NT2/D1 (cell line): ENCODE measurements around the gene GPX5.

Experiments
- DNase-seq: peaks from one replicate; pipeline ENCODE4 v3.0.0-alpha.2; 2011; ENCODE audit warnings: low read depth, low spot score
- H3K27me3 ChIP-seq: 2 replicates; pipeline ENCODE4 v1.6.0; 2011; ENCODE audit warnings: mild to moderate bottlenecking; ENCODE audit not compliant: insufficient read length, insufficient read depth
- H3K36me3 ChIP-seq: 2 replicates; pipeline ENCODE4 v1.6.1; 2011; ENCODE audit warnings: mild to moderate bottlenecking, low read length, mixed read lengths; ENCODE audit not compliant: insufficient read depth, insufficient read length
- H3K4me1 ChIP-seq: 2 replicates; pipeline ENCODE4 v1.5.1; 2011; ENCODE audit not compliant: insufficient read depth, insufficient read length
- H3K4me3 ChIP-seq: 2 replicates; pipeline ENCODE4 v1.5.1; 2011; ENCODE audit warnings: low read depth; ENCODE audit not compliant: insufficient read length
- H3K9ac ChIP-seq: 2 replicates; pipeline ENCODE4 v1.6.0; 2011; ENCODE audit warnings: low read depth; ENCODE audit not compliant: insufficient read length
- H3K9me3 ChIP-seq: 2 replicates; pipeline ENCODE4 v1.5.1; 2011; ENCODE audit warnings: mild to moderate bottlenecking, low read length; ENCODE audit not compliant: insufficient read depth
- SUZ12 ChIP-seq: IDR thresholded peaks from 2 replicates; pipeline ENCODE4 v1.6.1; 2011; ENCODE audit not compliant: insufficient read length, insufficient read depth; ENCODE audit errors: extremely low read depth
- YY1 ChIP-seq: IDR thresholded peaks from 2 replicates; pipeline ENCODE4 v1.6.1; 2011; ENCODE audit not compliant: insufficient read length, insufficient read depth
- ZNF274 ChIP-seq: IDR thresholded peaks from 2 replicates; pipeline ENCODE4 v1.6.1; 2011; ENCODE audit warnings: mild to moderate bottlenecking, low read depth, low read length

The GPX5 gene

GRCh38 chr6:28525496-28526039 lies at the start of gene GPX5:
GPX5 (plus strand) TSS chr6:28525881; CDS start chr6:28526014, 133 bp downstream.
- Histone ChIP-seq H3K36me3 (no peaks in the 10 kb centered on the region), H3K4me3 (no peak within 1 kb of the TSS), H3K9me3 (no peaks in the 10 kb centered on the region), H3K9ac (no peak within 1 kb of the TSS), H3K27me3 (no peaks in the 10 kb centered on the region), H3K4me1 (peaks cover 2% of the 10 kb centered on the region)
- DNase-seq = no peak
- TF ChIP-seq YY1 (no peak), SUZ12 (no peak), ZNF274 (no peak)

GRCh38 chr6:28478518-28478917 lies 47.2 kb upstream of the GPX5 start:
- TF ChIP-seq SUZ12 (no peak), ZNF274 (no peak), YY1 (no peak)
- Histone ChIP-seq H3K4me3 (no peak overlapping the region), H3K27me3 (no peaks in the 10 kb centered on the region), H3K36me3 (no peaks in the 10 kb centered on the region), H3K4me1 (no peaks in the 10 kb centered on the region), H3K9ac (no peak overlapping the region), H3K9me3 (no peaks in the 10 kb centered on the region)
- DNase-seq = no peak

- Histone ChIP-seq H3K9me3 (no peaks in the 10 kb centered on the region), H3K9ac (no peak overlapping the region), H3K27me3 (no peaks in the 10 kb centered on the region), H3K4me3 (no peak overlapping the region), H3K36me3 (no peaks in the 10 kb centered on the region), H3K4me1 (no peaks in the 10 kb centered on the region)
- no peak for DNase-seq
- TF ChIP-seq YY1 (no peak), SUZ12 (no peak), ZNF274 (no peak)
Measured at GRCh38 chr6:28480253-28480932, 45.3 kb upstream of the GPX5 start.

GRCh38 chr6:28485482-28485881 lies 40.2 kb upstream of the GPX5 start:
- DNase-seq = no peak
- Histone ChIP-seq H3K36me3 (no peaks in the 10 kb centered on the region), H3K9me3 (no peaks in the 10 kb centered on the region), H3K27me3 (no peaks in the 10 kb centered on the region), H3K9ac (no peak overlapping the region), H3K4me3 (no peak overlapping the region), H3K4me1 (no peaks in the 10 kb centered on the region)
- TF ChIP-seq ZNF274 (no peak), SUZ12 (no peak), YY1 (no peak)

GRCh38 chr6:28486533-28486932 lies 39.1 kb upstream of the GPX5 start:
- no peaks in the 10 kb centered on the region for H3K9me3 ChIP-seq
- TF ChIP-seq SUZ12 (no peak), YY1 (no peak), ZNF274 (no peak)
- H3K9ac ChIP-seq = no peak overlapping the region
- no peaks in the 10 kb centered on the region for H3K27me3 ChIP-seq
- DNase-seq = no peak
- no peaks in the 10 kb centered on the region for H3K4me1 ChIP-seq
- no peak overlapping the region for H3K4me3 ChIP-seq
- no peaks in the 10 kb centered on the region for H3K36me3 ChIP-seq

GRCh38 chr6:28486988-28487742 lies 38.5 kb upstream of the GPX5 start:
- Histone ChIP-seq H3K36me3 (no peaks in the 10 kb centered on the region), H3K4me3 (no peak overlapping the region), H3K9ac (no peak overlapping the region), H3K9me3 (no peaks in the 10 kb centered on the region), H3K4me1 (no peaks in the 10 kb centered on the region), H3K27me3 (no peaks in the 10 kb centered on the region)
- DNase-seq = no peak
- no peak for TF ChIP-seq YY1
- TF ChIP-seq SUZ12 = no peak
- TF ChIP-seq ZNF274 = no peak

GRCh38 chr6:28488916-28489365 lies 36.7 kb upstream of the GPX5 start:
- H3K27me3 ChIP-seq = no peaks in the 10 kb centered on the region
- H3K9ac ChIP-seq = no peak overlapping the region
- no peak for TF ChIP-seq SUZ12
- H3K36me3 ChIP-seq = no peaks in the 10 kb centered on the region
- no peaks in the 10 kb centered on the region for H3K9me3 ChIP-seq
- DNase-seq = peak; percentile 28
- H3K4me3 ChIP-seq = peak overlapping the region; percentile 29
- H3K4me1 ChIP-seq = no peaks in the 10 kb centered on the region
